Measurements from ENCODE around the gene CEP19.
A peak's percentile ranks its signal among the peaks of the same experiment; 100 is the strongest.

CEP19 gene

GRCh38 chr3:196686436-196686835 lies 25.6 kb downstream of the CEP19 start:
- Histone ChIP-seq H3K4me1 (ENCODE audit: control insufficient read depth, insufficient read depth, low read length) (peaks cover 9% of the 10 kb centered on the region), H3K36me3 (ENCODE audit: control insufficient read depth, insufficient read depth, low read length) (no peaks in the 10 kb centered on the region), H3K27me3 (ENCODE audit: control insufficient read depth, insufficient read depth, low read length) (no peaks in the 10 kb centered on the region), H3K27ac (ENCODE audit: low read depth, low read length) (no peak overlapping the region), H3K9me3 (ENCODE audit: control insufficient read depth, insufficient read depth, low read length) (no peaks in the 10 kb centered on the region; the same call in 1 of the 2 replicates), H3K9ac (ENCODE audit: low read depth, low read length) (no peak overlapping the region), H3K4me3 (ENCODE audit: low read depth, low read length) (no peak overlapping the region)

GRCh38 chr3:196684548-196685407 lies 27.3 kb downstream of the CEP19 start:
- no peaks in the 10 kb centered on the region for H3K36me3 ChIP-seq (ENCODE audit: control insufficient read depth, insufficient read depth, low read length)
- peaks cover 9% of the 10 kb centered on the region for H3K4me1 ChIP-seq (ENCODE audit: control insufficient read depth, insufficient read depth, low read length)
- no peaks in the 10 kb centered on the region for H3K27me3 ChIP-seq (ENCODE audit: control insufficient read depth, insufficient read depth, low read length)
- no peak overlapping the region for H3K4me3 ChIP-seq (ENCODE audit: low read depth, low read length)
- no peaks in the 10 kb centered on the region; the same call in 1 of the 2 replicates for H3K9me3 ChIP-seq (ENCODE audit: control insufficient read depth, insufficient read depth, low read length)
- H3K9ac ChIP-seq (ENCODE audit: low read depth, low read length), result no peak overlapping the region
- H3K27ac ChIP-seq (ENCODE audit: low read depth, low read length), result peak overlapping the region; percentile 17

- H3K4me3 ChIP-seq (ENCODE audit: low read depth, low read length), result no peak overlapping the region
- H3K9ac ChIP-seq (ENCODE audit: low read depth, low read length), result no peak overlapping the region
- H3K27ac ChIP-seq (ENCODE audit: low read depth, low read length), result no peak overlapping the region
- H3K36me3 ChIP-seq (ENCODE audit: control insufficient read depth, insufficient read depth, low read length), result no peaks in the 10 kb centered on the region
- H3K4me1 ChIP-seq (ENCODE audit: control insufficient read depth, insufficient read depth, low read length), result no peaks in the 10 kb centered on the region
- H3K27me3 ChIP-seq (ENCODE audit: control insufficient read depth, insufficient read depth, low read length), result no peaks in the 10 kb centered on the region
- no peaks in the 10 kb centered on the region for H3K9me3 ChIP-seq (ENCODE audit: control insufficient read depth, insufficient read depth, low read length)
These were observed 34.1 kb downstream of the CEP19 start for GRCh38 chr3:196677931-196678330.

GRCh38 chr3:196677353-196677752 lies 34.7 kb downstream of the CEP19 start:
- Histone ChIP-seq H3K4me3 (ENCODE audit: low read depth, low read length) (no peak overlapping the region), H3K9ac (ENCODE audit: low read depth, low read length) (no peak overlapping the region), H3K27me3 (ENCODE audit: control insufficient read depth, insufficient read depth, low read length) (no peaks in the 10 kb centered on the region), H3K9me3 (ENCODE audit: control insufficient read depth, insufficient read depth, low read length) (no peaks in the 10 kb centered on the region), H3K4me1 (ENCODE audit: control insufficient read depth, insufficient read depth, low read length) (no peaks in the 10 kb centered on the region), H3K36me3 (ENCODE audit: control insufficient read depth, insufficient read depth, low read length) (no peaks in the 10 kb centered on the region), H3K27ac (ENCODE audit: low read depth, low read length) (no peak overlapping the region)

- Histone ChIP-seq H3K9ac (ENCODE audit: low read depth, low read length) (no peak overlapping the region), H3K27me3 (ENCODE audit: control insufficient read depth, insufficient read depth, low read length) (no peaks in the 10 kb centered on the region), H3K4me1 (ENCODE audit: control insufficient read depth, insufficient read depth, low read length) (peaks cover 7% of the 10 kb centered on the region; the same call in 1 of the 2 replicates), H3K4me3 (ENCODE audit: low read depth, low read length) (no peak overlapping the region), H3K36me3 (ENCODE audit: control insufficient read depth, insufficient read depth, low read length) (no peaks in the 10 kb centered on the region), H3K27ac (ENCODE audit: low read depth, low read length) (no peak overlapping the region), H3K9me3 (ENCODE audit: control insufficient read depth, insufficient read depth, low read length) (no peaks in the 10 kb centered on the region)
These were observed 38.4 kb downstream of the CEP19 start for GRCh38 chr3:196673632-196674031.

GRCh38 chr3:196670339-196670738 lies 41.7 kb downstream of the CEP19 start:
- H3K9ac ChIP-seq (ENCODE audit: low read depth, low read length), result no peak overlapping the region
- H3K27me3 ChIP-seq (ENCODE audit: control insufficient read depth, insufficient read depth, low read length), result no peaks in the 10 kb centered on the region
- no peaks in the 10 kb centered on the region for H3K36me3 ChIP-seq (ENCODE audit: control insufficient read depth, insufficient read depth, low read length)
- no peaks in the 10 kb centered on the region for H3K9me3 ChIP-seq (ENCODE audit: control insufficient read depth, insufficient read depth, low read length)
- H3K4me1 ChIP-seq (ENCODE audit: control insufficient read depth, insufficient read depth, low read length), result peaks cover 16% of the 10 kb centered on the region
- H3K27ac ChIP-seq (ENCODE audit: low read depth, low read length), result no peak overlapping the region
- no peak overlapping the region for H3K4me3 ChIP-seq (ENCODE audit: low read depth, low read length)

GRCh38 chr3:196667056-196667825 lies 44.8 kb downstream of the CEP19 start:
- Histone ChIP-seq H3K4me3 (ENCODE audit: low read depth, low read length) (no peak overlapping the region), H3K9ac (ENCODE audit: low read depth, low read length) (no peak overlapping the region), H3K4me1 (ENCODE audit: control insufficient read depth, insufficient read depth, low read length) (peaks cover 20% of the 10 kb centered on the region), H3K27me3 (ENCODE audit: control insufficient read depth, insufficient read depth, low read length) (no peaks in the 10 kb centered on the region), H3K9me3 (ENCODE audit: control insufficient read depth, insufficient read depth, low read length) (no peaks in the 10 kb centered on the region), H3K27ac (ENCODE audit: low read depth, low read length) (no peak overlapping the region), H3K36me3 (ENCODE audit: control insufficient read depth, insufficient read depth, low read length) (no peaks in the 10 kb centered on the region)

- Histone ChIP-seq H3K9me3 (ENCODE audit: control insufficient read depth, insufficient read depth, low read length) (no peaks in the 10 kb centered on the region), H3K27ac (ENCODE audit: low read depth, low read length) (peak overlapping the region; percentile 70), H3K4me1 (ENCODE audit: control insufficient read depth, insufficient read depth, low read length) (peaks cover 20% of the 10 kb centered on the region), H3K4me3 (ENCODE audit: low read depth, low read length) (0 out of 2 replicates have a peak overlapping the region, but pooled peaks have one; percentile 3), H3K27me3 (ENCODE audit: control insufficient read depth, insufficient read depth, low read length) (no peaks in the 10 kb centered on the region), H3K36me3 (ENCODE audit: control insufficient read depth, insufficient read depth, low read length) (no peaks in the 10 kb centered on the region), H3K9ac (ENCODE audit: low read depth, low read length) (0 out of 2 replicates have a peak overlapping the region, but pooled peaks have one; percentile 0)
These were observed 45.8 kb downstream of the CEP19 start for GRCh38 chr3:196666001-196666867.

- no peaks in the 10 kb centered on the region for H3K9me3 ChIP-seq (ENCODE audit: control insufficient read depth, insufficient read depth, low read length)
- no peak overlapping the region for H3K4me3 ChIP-seq (ENCODE audit: low read depth, low read length)
- no peaks in the 10 kb centered on the region for H3K36me3 ChIP-seq (ENCODE audit: control insufficient read depth, insufficient read depth, low read length)
- no peak overlapping the region for H3K27ac ChIP-seq (ENCODE audit: low read depth, low read length)
- H3K27me3 ChIP-seq (ENCODE audit: control insufficient read depth, insufficient read depth, low read length), result no peaks in the 10 kb centered on the region
- no peak overlapping the region for H3K9ac ChIP-seq (ENCODE audit: low read depth, low read length)
- H3K4me1 ChIP-seq (ENCODE audit: control insufficient read depth, insufficient read depth, low read length), result peaks cover 14% of the 10 kb centered on the region
These were observed 49.1 kb downstream of the CEP19 start for GRCh38 chr3:196662711-196663571.

GRCh38 chr3:196662033-196662432 lies 50.0 kb downstream of the CEP19 start:
- Histone ChIP-seq H3K27ac (ENCODE audit: low read depth, low read length) (no peak overlapping the region), H3K9me3 (ENCODE audit: control insufficient read depth, insufficient read depth, low read length) (no peaks in the 10 kb centered on the region), H3K4me3 (ENCODE audit: low read depth, low read length) (no peak overlapping the region), H3K4me1 (ENCODE audit: control insufficient read depth, insufficient read depth, low read length) (peaks cover 17% of the 10 kb centered on the region), H3K27me3 (ENCODE audit: control insufficient read depth, insufficient read depth, low read length) (no peaks in the 10 kb centered on the region), H3K9ac (ENCODE audit: low read depth, low read length) (no peak overlapping the region), H3K36me3 (ENCODE audit: control insufficient read depth, insufficient read depth, low read length) (no peaks in the 10 kb centered on the region)

Measured in HUES48 (cell line).